ENCODE data around the gene GIPC1.

DNA sequence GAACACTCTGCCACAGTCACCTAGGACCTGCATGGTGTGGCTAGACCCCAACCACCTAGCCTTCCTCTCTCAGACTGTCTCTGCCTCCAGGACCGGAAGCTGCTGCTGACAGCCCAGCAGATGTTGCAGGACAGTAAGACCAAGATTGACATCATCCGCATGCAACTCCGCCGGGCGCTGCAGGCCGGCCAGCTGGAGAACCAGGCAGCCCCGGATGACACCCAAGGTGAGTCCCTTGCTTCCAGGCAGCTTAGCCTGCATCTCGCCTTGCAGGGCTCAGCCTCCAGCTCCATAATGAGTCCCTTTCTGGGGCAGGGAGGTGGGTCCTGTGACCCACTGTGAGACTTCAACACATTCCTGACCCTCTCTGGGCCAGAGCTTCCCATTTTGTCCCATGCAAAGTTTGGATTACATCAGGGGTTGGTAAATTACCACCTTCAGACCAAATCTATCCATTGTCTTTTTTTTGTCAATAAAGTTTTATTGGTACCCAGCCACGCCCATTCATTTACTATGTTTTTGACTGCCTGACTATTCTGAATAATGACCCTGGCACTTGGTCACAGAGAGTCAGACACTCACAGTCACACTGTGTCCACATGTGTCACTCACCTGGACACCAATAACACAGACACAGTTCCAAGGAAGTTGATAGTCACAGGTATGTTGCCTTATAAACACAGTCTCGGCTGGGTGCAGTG lies 49.4 kb downstream of the GIPC1 start:
- TF ChIP-seq EZH2 (IDR thresholded peaks at IDR 0.05): no peak
- TF ChIP-seq, protein P1, sequence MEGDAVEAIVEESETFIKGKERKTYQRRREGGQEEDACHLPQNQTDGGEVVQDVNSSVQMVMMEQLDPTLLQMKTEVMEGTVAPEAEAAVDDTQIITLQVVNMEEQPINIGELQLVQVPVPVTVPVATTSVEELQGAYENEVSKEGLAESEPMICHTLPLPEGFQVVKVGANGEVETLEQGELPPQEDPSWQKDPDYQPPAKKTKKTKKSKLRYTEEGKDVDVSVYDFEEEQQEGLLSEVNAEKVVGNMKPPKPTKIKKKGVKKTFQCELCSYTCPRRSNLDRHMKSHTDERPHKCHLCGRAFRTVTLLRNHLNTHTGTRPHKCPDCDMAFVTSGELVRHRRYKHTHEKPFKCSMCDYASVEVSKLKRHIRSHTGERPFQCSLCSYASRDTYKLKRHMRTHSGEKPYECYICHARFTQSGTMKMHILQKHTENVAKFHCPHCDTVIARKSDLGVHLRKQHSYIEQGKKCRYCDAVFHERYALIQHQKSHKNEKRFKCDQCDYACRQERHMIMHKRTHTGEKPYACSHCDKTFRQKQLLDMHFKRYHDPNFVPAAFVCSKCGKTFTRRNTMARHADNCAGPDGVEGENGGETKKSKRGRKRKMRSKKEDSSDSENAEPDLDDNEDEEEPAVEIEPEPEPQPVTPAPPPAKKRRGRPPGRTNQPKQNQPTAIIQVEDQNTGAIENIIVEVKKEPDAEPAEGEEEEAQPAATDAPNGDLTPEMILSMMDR (IDR thresholded peaks at IDR 0.05): no peak
